ENCODE data around the gene MAPRE2. TPM values are rescaled to one million over a fixed set of nuclear protein-coding genes. Genes with fewer than 3 reads are reported as not detected.

The MAPRE2 gene
- polyA plus RNA-seq, 1 donor: 29.6 TPM

DNA sequence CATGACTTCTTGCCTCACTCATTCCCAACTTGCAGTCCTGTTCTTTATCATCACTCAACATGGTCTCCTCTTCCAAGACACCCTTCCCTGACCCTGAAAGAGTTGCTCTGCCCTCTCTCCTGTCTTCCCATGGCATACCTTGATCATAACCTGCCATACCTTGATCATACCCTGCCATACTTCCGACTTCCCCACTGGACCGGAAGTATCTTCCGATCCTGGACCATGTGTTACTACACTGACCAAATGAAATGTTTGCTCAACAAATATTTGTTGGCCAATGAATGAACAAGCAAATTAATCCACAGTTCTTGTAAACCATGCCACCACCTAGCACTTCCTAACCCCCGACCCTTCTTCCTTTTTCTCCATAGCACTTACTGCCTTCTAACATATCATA, 138.7 kb downstream of the MAPRE2 start:
- DNase-seq: no peak

- DNase-seq: no peak
These were observed 139.2 kb downstream of the MAPRE2 start for GRCh38 chr18:35180455-35180854.

- DNase-seq: no peak
These were observed 140.9 kb downstream of the MAPRE2 start for GRCh38 chr18:35182151-35182550.

GRCh38 chr18:35183886-35184285, 142.7 kb downstream of the MAPRE2 start:
- no peak for DNase-seq

DNA sequence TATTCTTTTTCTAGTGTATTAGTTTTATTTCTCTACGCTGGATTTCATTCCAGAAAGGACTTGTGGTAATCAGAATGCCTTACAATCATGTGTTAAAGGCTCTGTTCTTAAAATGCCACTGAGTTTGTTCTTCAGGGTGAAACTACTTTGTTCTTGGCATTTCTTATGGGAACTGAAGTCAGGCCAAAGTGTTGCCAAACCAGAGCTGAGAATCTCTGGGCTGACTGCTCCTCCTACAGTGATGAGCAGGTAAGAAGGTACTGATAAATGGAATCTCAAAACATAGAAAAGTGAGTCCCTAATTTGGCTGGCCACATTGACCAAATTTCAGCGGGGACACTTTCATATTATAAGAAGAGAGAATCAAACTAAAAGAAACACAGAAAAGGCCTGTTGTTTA, 144.6 kb downstream of the MAPRE2 start:
- no peak for DNase-seq

DNA sequence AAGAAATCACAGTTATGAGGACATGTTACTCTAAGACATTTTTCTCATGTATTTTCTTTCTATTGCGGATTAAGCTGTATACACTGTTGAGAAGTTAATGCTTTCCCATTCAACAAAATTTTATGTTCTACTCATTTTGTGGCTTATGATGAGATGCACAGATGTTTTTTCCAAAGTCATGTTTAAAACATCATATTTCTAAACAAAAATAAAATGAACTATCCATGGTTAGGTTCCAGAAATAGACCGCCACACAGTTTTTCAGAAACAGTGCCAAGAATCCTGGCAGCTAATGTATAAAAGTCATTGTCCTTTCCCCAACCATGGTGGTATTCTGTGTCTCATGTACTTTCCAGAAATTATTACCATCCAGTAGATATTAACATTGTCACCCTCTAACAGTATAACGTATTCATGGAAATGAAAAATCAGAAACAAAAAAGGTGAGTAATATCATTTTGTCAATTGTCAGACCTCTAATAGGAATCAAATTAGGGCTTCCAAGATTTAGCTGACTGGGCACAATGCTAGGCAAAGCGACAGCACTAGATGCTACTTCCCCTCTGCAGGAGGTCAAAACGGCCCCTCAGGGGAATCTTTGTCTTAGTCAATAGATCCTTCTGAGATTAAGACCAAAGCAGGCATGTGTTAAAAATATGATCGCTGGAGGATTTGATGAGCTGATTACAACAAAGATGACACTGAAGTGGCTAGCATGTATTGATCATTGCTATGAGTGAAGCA, 145.2 kb downstream of the MAPRE2 start:
- DNase-seq: no peak

GRCh38 chr18:35189510-35189909, 148.3 kb downstream of the MAPRE2 start:
- no peak for DNase-seq

DNA sequence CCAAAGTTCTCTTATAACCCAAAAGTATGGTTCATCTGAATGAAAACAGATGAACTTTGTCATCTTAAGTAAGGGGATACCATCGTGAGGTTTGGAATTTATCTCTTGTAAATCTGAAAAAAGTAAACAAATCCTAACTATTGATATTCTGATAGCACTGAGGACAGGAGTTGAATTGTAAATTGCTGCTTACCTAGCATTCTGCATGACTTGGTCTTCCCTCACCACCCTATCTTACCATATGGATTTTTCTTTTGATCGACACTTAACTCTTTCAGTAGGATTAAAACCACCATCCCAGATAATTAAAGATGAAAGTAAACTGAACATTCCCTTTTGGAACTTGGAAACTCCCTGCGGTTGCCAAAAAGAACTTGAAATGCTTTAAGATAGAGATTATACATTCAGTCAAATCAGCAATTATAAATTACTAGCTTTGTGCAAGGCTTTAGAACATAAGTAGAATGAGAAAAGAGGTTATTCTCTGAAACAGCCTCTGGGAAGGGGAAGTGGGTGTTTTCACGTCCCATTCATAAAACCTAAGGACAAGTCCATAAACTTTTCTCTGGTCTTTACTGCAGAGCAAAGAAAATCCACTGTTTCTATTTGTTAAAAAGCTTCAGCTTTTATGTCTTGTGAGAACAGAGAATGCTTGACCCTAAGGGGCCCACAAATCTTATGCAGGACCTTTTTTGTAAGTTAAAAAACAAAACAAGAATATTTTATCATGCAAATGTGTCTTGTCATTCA, 149.9 kb downstream of the MAPRE2 start:
- DNase-seq: no peak

DNA sequence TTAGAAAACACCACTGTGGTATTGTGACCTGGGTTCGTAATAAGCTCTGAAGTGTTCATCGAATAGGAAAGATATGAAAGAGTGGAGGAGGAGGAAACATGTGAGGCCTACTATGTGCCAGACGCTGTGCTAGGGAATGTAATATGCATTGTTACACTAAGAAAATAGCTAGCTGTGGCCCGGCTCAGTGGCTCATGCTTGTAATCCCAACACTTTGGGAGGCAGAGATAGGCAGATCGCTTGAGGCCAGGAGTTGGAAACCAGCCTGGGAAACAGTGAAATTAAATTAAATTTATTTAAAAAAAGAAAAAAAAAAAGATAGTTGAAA, 150.4 kb downstream of the MAPRE2 start:
- DNase-seq: no peak

- DNase-seq: no peak
These were observed 151.2 kb downstream of the MAPRE2 start for GRCh38 chr18:35192415-35192814.

Other genes with a start within 250 kb of the MAPRE2 start
- 89.5 TPM for gene ZNF397, start 199.6 kb downstream of the MAPRE2 start, polyA plus RNA-seq (ENCODE audit: insufficient read length)
- 68.0 TPM for gene ZSCAN30, start 248.8 kb downstream of the MAPRE2 start, polyA plus RNA-seq (ENCODE audit: insufficient read length)

Data from left kidney (tissue), 2 donors.